AG10803 (cell line): ENCODE results near the gene SPRED1.

Experiments used
- DNase-seq: peaks from one replicate; pipeline ENCODE4 v3.0.0; 2010; ENCODE audit warnings: low read depth
- H3K4me3 ChIP-seq: 2 replicates; pipeline ENCODE4 v1.5.1; 2011; ENCODE audit warnings: mild to moderate bottlenecking, low read length, control low read depth
- CTCF ChIP-seq: conservative IDR thresholded peaks from 2 replicates; pipeline ENCODE4 v1.5.1; 2011; ENCODE audit warnings: mild to moderate bottlenecking, low read length, control low read depth, inconsistent platforms

SPRED1 gene

GRCh38 chr15:38374029-38374428, 121.4 kb downstream of the SPRED1 start:
- no peak overlapping the region for H3K4me3 ChIP-seq
- no peak for TF ChIP-seq CTCF
- DNase-seq, result no peak

GRCh38 chr15:38374556-38374955, 121.9 kb downstream of the SPRED1 start:
- no peak for TF ChIP-seq CTCF
- no peak overlapping the region for H3K4me3 ChIP-seq
- DNase-seq, result no peak

GRCh38 chr15:38376081-38376480, 123.4 kb downstream of the SPRED1 start:
- TF ChIP-seq CTCF, result no peak
- no peak overlapping the region for H3K4me3 ChIP-seq
- no peak for DNase-seq

- no peak overlapping the region for H3K4me3 ChIP-seq
- DNase-seq, result no peak
- TF ChIP-seq CTCF, result no peak
Observed at GRCh38 chr15:38377636-38378035, 125.0 kb downstream of the SPRED1 start.

- peak; percentile 20 for DNase-seq
- no peak overlapping the region for H3K4me3 ChIP-seq
- TF ChIP-seq CTCF, result no peak
Observed at GRCh38 chr15:38378161-38378560, 125.5 kb downstream of the SPRED1 start.

GRCh38 chr15:38389924-38390542, 137.4 kb downstream of the SPRED1 start:
- peak; percentile 97 for TF ChIP-seq CTCF

GRCh38 chr15:38391191-38391590, 138.6 kb downstream of the SPRED1 start:
- no peak for TF ChIP-seq CTCF
- DNase-seq, result no peak
- no peak overlapping the region for H3K4me3 ChIP-seq

More at GRCh38 chr15:38389924-38390542, 137.4 kb downstream of the SPRED1 start:
- H3K4me3 ChIP-seq, result no peak overlapping the region
- DNase-seq, result peak; percentile 38
